H1 (cell line): ENCODE data around the gene THAP4. TPM values are rescaled to one million over a fixed set of nuclear protein-coding genes. Genes with fewer than 3 reads are reported as not detected.

ENCODE experiments used
- CTCF ChIA-PET: fragments of 300-600 bp; sonication (Branson Sonifier 250); formaldehyde crosslinking; loops from one replicate; lab custom pipeline; 2021; ENCODE audit not compliant: partially characterized antibody; lab: Charles Lee
- POLR2A ChIA-PET: fragments of 300-600 bp; sonication (Branson Sonifier 250); formaldehyde crosslinking; loops from one replicate; lab custom pipeline; 2021; ENCODE audit warnings: inconsistent platforms; ENCODE audit not compliant: partially characterized antibody; lab: Charles Lee
- DNase-seq, 2 experiments: peaks; one replicate each; pipeline versions ENCODE4 v3.0.0 to v3.0.0-alpha.2; 2010 to 2022; ENCODE audit warnings: low spot score in 2 of 2, low read depth in 1 of 2, mixed read lengths in 1 of 2
- FAIRE-seq: peaks from 2 replicates; lab custom pipeline; 2011; peaks lifted over from hg19 to GRCh38; lab: Jason Lieb, UNC
- H2AFZ ChIP-seq: 2 replicates; pipeline ENCODE4 v1.8.1; 2012; ENCODE audit warnings: low read length, inconsistent platforms
- H2AK5ac ChIP-seq: 2 replicates; pipeline ENCODE4 v1.6.1; 2013; ENCODE audit warnings: low read depth, low read length
- H2BK120ac ChIP-seq: replicated peaks from 2 replicates; pipeline ENCODE3; 2013; ENCODE audit warnings: low read depth, low read length, inconsistent platforms
- H2BK12ac ChIP-seq: 2 replicates; pipeline ENCODE4 v1.6.1; 2013; ENCODE audit warnings: low read depth, low read length
- H2BK15ac ChIP-seq: 2 replicates; pipeline ENCODE4 v1.6.1; 2013; ENCODE audit warnings: low read length
- H2BK20ac ChIP-seq: 2 replicates; pipeline ENCODE4 v1.6.1; 2013; ENCODE audit warnings: low read length
- H2BK5ac ChIP-seq: 2 replicates; pipeline ENCODE4 v1.6.1; 2013; ENCODE audit warnings: low read depth, low read length
- H3K14ac ChIP-seq: 2 replicates; pipeline ENCODE4 v1.6.1; 2013; ENCODE audit warnings: inconsistent platforms; ENCODE audit not compliant: insufficient read length
- H3K18ac ChIP-seq: 2 replicates; pipeline ENCODE4 v1.6.1; 2013; ENCODE audit warnings: low read length; ENCODE audit errors: extremely low read depth
- H3K23ac ChIP-seq: 2 replicates; pipeline ENCODE4 v1.6.1; 2013; ENCODE audit warnings: inconsistent platforms; ENCODE audit not compliant: insufficient read length
- H3K23me2 ChIP-seq: 2 replicates; pipeline ENCODE4 v1.6.1; 2013; ENCODE audit warnings: low read depth, low read length
- H3K27ac ChIP-seq: 2 replicates; pipeline ENCODE4 v1.6.1; 2011; ENCODE audit warnings: low read depth, low read length, inconsistent platforms
- H3K27me3 ChIP-seq, 4 experiments: replicated peaks in 1 of 4; 1 replicate in 1 of 4; 2 replicates in 3 of 4; pipeline versions ENCODE4 v1.6.1 to v1.8.1; 2011 to 2013; ENCODE audit warnings: low read length in 3 of 4, mild to moderate bottlenecking in 3 of 4, inconsistent platforms in 2 of 4, mixed read lengths in 2 of 4, moderate library complexity in 1 of 4; ENCODE audit not compliant: control insufficient read depth in 3 of 4, insufficient read depth in 3 of 4; ENCODE audit errors: extremely low read depth in 1 of 4
- H3K36me3 ChIP-seq, 4 experiments: 2 replicates each; pipeline versions ENCODE4 v1.6.1 to v1.8.1; 2011 to 2013; ENCODE audit warnings: mild to moderate bottlenecking in 4 of 4, low read length in 3 of 4, moderate library complexity in 2 of 4, control low read depth in 1 of 4, inconsistent platforms in 1 of 4; ENCODE audit not compliant: insufficient read depth in 4 of 4, control insufficient read depth in 2 of 4
- H3K4ac ChIP-seq: replicated peaks from 2 replicates; pipeline ENCODE3; 2013; ENCODE audit warnings: low read length, low read depth, mixed read lengths, inconsistent platforms; ENCODE audit not compliant: insufficient read length
- H3K4me1 ChIP-seq, 4 experiments: replicated peaks in 1 of 4; 1 replicate in 1 of 4; 2 replicates in 3 of 4; pipeline versions ENCODE4 v1.6.1 to v1.8.1; 2011 to 2013; ENCODE audit warnings: low read length in 3 of 4, inconsistent platforms in 2 of 4, mixed read lengths in 1 of 4; ENCODE audit not compliant: insufficient read depth in 4 of 4, control insufficient read depth in 3 of 4
- H3K4me2 ChIP-seq, 2 experiments: 2 replicates each; pipeline versions ENCODE4 v1.6.1 to v1.8.1; 2011 to 2013; ENCODE audit warnings: low read depth in 2 of 2, low read length in 2 of 2, control low read depth in 1 of 2, inconsistent platforms in 1 of 2, mild to moderate bottlenecking in 1 of 2; ENCODE audit not compliant: insufficient read depth in 1 of 2
- H3K4me3 ChIP-seq, 4 experiments: fragments of 200-600, 300-600 bp in 1 of 4; sonication (generic), shearing (Covaris generic), sonication (Bioruptor Twin) in 1 of 4; 2 replicates each; pipeline versions ENCODE4 v1.5.1 to v1.8.1; 2011 to 2016; ENCODE audit warnings: low read length in 4 of 4, low read depth in 3 of 4, control low read depth in 2 of 4, inconsistent platforms in 2 of 4, mild to moderate bottlenecking in 2 of 4, mixed read lengths in 1 of 4, moderate library complexity in 1 of 4; ENCODE audit not compliant: insufficient read depth in 2 of 4; ENCODE audit errors: extremely low read depth in 1 of 4
- H3K56ac ChIP-seq: replicated peaks from 2 replicates; pipeline ENCODE3; 2013; ENCODE audit warnings: low read depth, mild to moderate bottlenecking, mixed read lengths, low read length, inconsistent platforms; ENCODE audit not compliant: insufficient read length
- H3K79me1 ChIP-seq: 2 replicates; pipeline ENCODE4 v1.6.1; 2013; ENCODE audit warnings: low read depth, low read length, control low read depth
- H3K79me2 ChIP-seq, 2 experiments: 2 replicates each; pipeline versions ENCODE4 v1.6.1 to v1.8.1; 2012 to 2013; ENCODE audit warnings: low read length in 2 of 2, mild to moderate bottlenecking in 2 of 2, inconsistent platforms in 1 of 2; ENCODE audit not compliant: insufficient read depth in 2 of 2, control insufficient read depth in 1 of 2
- H3K9ac ChIP-seq, 4 experiments: replicated peaks in 1 of 4; 1 replicate in 1 of 4; 2 replicates in 3 of 4; pipeline versions ENCODE4 v1.6.1 to v1.8.1; 2011 to 2013; ENCODE audit warnings: low read depth in 3 of 4, low read length in 3 of 4, control low read depth in 2 of 4, mild to moderate bottlenecking in 2 of 4, moderate library complexity in 2 of 4, inconsistent platforms in 1 of 4; ENCODE audit errors: extremely low read depth in 1 of 4
- H3K9me3 ChIP-seq, 2 experiments: 2 replicates each; pipeline versions ENCODE4 v1.6.1 to v1.8.1; 2012 to 2013; ENCODE audit warnings: mild to moderate bottlenecking in 2 of 2, moderate library complexity in 2 of 2, control low read depth in 1 of 2, inconsistent platforms in 1 of 2, low read depth in 1 of 2, low read length in 1 of 2, mixed read lengths in 1 of 2; ENCODE audit not compliant: insufficient read depth in 2 of 2
- H4K20me1 ChIP-seq, 2 experiments: replicated peaks in 1 of 2; 2 replicates each; pipeline versions ENCODE3 to v1.8.1; 2011 to 2013; ENCODE audit warnings: inconsistent platforms in 2 of 2, low read length in 2 of 2, mild to moderate bottlenecking in 1 of 2; ENCODE audit not compliant: insufficient read depth in 2 of 2, control insufficient read depth in 1 of 2
- H4K5ac ChIP-seq: 2 replicates; pipeline ENCODE4 v1.6.1; 2013; ENCODE audit warnings: low read length, low read depth, mixed read lengths, inconsistent platforms; ENCODE audit not compliant: insufficient read length
- H4K8ac ChIP-seq: 2 replicates; pipeline ENCODE4 v1.8.0; 2013; ENCODE audit warnings: mild to moderate bottlenecking, moderate library complexity, low read length, inconsistent platforms; ENCODE audit not compliant: insufficient read depth; ENCODE audit errors: extremely low read depth
- H4K91ac ChIP-seq: replicated peaks from 2 replicates; pipeline ENCODE3; 2013; ENCODE audit warnings: low read length, mixed read lengths, inconsistent platforms; ENCODE audit not compliant: insufficient read length
- ATF3 ChIP-seq: IDR thresholded peaks from 2 replicates; pipeline ENCODE4 v1.6.1; 2011; ENCODE audit warnings: low read depth, mild to moderate bottlenecking, low read length; ENCODE audit not compliant: insufficient read depth
- CEBPB ChIP-seq: IDR thresholded peaks from 2 replicates; pipeline ENCODE4 v1.6.1; 2012; ENCODE audit warnings: low read depth, low read length
- E2F6 ChIP-seq: IDR thresholded peaks from 2 replicates; pipeline ENCODE4 v1.6.1; 2012; ENCODE audit warnings: inconsistent platforms
- EZH2 ChIP-seq: fragments of 200-600 bp; sonication (generic); IDR thresholded peaks from 2 replicates; pipeline ENCODE4 v1.7.1; 2012; ENCODE audit warnings: low read depth, mild to moderate bottlenecking, moderate library complexity, low read length, inconsistent platforms; ENCODE audit not compliant: severe bottlenecking
- MAX ChIP-seq: IDR thresholded peaks from 2 replicates; pipeline ENCODE4 v1.6.1; 2012; ENCODE audit warnings: inconsistent platforms
- POLR2AphosphoS5 ChIP-seq: IDR thresholded peaks from 2 replicates; pipeline ENCODE4 v1.6.1; 2011; ENCODE audit warnings: low read depth, low read length
- RFX5 ChIP-seq: IDR thresholded peaks from 2 replicates; pipeline ENCODE4 v1.6.1; 2011; ENCODE audit warnings: low read depth, low read length, improper control_type of control experiment, borderline replicate concordance
- RNF2 ChIP-seq: fragments of 200-900, 300-1000 bp; sonication (generic); IDR thresholded peaks from 2 replicates; pipeline ENCODE4 v1.7.1; 2016; ENCODE audit warnings: borderline replicate concordance, low read depth, mild to moderate bottlenecking, antibody characterized with exemption, low read length; ENCODE audit not compliant: poor library complexity, severe bottlenecking; ENCODE audit errors: missing control alignments
- SAP30 ChIP-seq: fragments of 300-600 bp; sonication (generic); IDR thresholded peaks from 2 replicates; pipeline ENCODE4 v1.7.1; 2012; ENCODE audit warnings: low read length, moderate library complexity, mild to moderate bottlenecking, inconsistent platforms; ENCODE audit not compliant: insufficient read depth, insufficient replicate concordance
- ZNF274 ChIP-seq: IDR thresholded peaks from 2 replicates; pipeline ENCODE4 v1.7.0; 2012; ENCODE audit warnings: low read length, borderline replicate concordance; ENCODE audit errors: extremely low read depth
- WGBS, 2 experiments: shearing (Covaris generic) in 1 of 2; methylation state at CpG; one replicate each; pipeline versions ENCODE4 v1.1.6 to v1.1.7; 2013 to 2015; ENCODE audit warnings: low lambda C conversion rate in 2 of 2, mixed read lengths in 2 of 2, inconsistent platforms in 1 of 2, low coverage in 1 of 2, missing lambda C conversion rate in 1 of 2; ENCODE audit not compliant: insufficient replicate concordance in 2 of 2, insufficient coverage in 1 of 2, insufficient read length in 1 of 2; ENCODE audit errors: extremely low coverage in 1 of 2, missing lambda C conversion rate in 1 of 2; 5-methylcytosine and 5-hydroxymethylcytosine counted together
- polyA plus RNA-seq, 7 experiments: library from polyadenylated mRNA; depleted of rRNA in 3 of 7; stranded (reverse) in 5 of 7; unstranded in 2 of 7; fragments of >200 nt in 5 of 7; fragments of 200-250 nt in 2 of 7; gene quantifications; 1 replicate in 5 of 7; 2 replicates in 1 of 7; 4 replicates in 1 of 7; pipeline versions ENCODE4 v1.2.1 to v1.2.3, GENCODE V29; 2011 to 2013; ENCODE audit warnings: missing spikeins in 2 of 7, mixed read lengths in 2 of 7
- total RNA-seq: library from RNA; stranded (reverse); fragmentation: NEBNext Ultra II Directional; extraction: Animal tissue kit (Norgen Biotek cat#: 25700); gene quantifications from 2 replicates; pipeline ENCODE4 v1.2.1, GENCODE V29; 2021

Gene THAP4
- total and polyA plus RNA-seq, 2 of the 8 experiments (the other 6 are each of a cell fraction or from before 2014, with no cell fraction given), result 78.9 to 83.6 TPM

GRCh38 chr2:241671457-241672240 is 34.7 kb upstream of the THAP4 start:
- H3K9me3 ChIP-seq, result no peaks in the 10 kb centered on the region
- no peak overlapping the region for H3K18ac ChIP-seq
- H3K9ac ChIP-seq, result no peak overlapping the region
- ChIA-PET CTCF (interaction anchor here (1.3 to 2.4 kb wide), 2 partner anchors 13 to 53 kb away, joined by 3 to 5 read pairs; no protein-coding TSS in a partner anchor), POLR2A (interaction anchor here (0.8 to 4.0 kb wide), 5 partner anchors 8 to 207 kb away, joined by 3 to 20 read pairs (median 6); partner anchors contain the start of gene DTYMK)
- H2BK120ac ChIP-seq, result no peak overlapping the region
- H3K56ac ChIP-seq, result no peak overlapping the region
- WGBS, 2 experiments, result 94% methylated on average over 30 of the region's 31 CpGs; no CpG with 5 or more reads in 1 of the 2 experiments
- no peak overlapping the region for H3K4me2 ChIP-seq
- peaks cover 9 to 39% (median 23%) of the 10 kb centered on the region in 4 experiments for H3K36me3 ChIP-seq
- no peak overlapping the region for H2AFZ ChIP-seq
- no peak overlapping the region for H3K27ac ChIP-seq
- H3K79me1 ChIP-seq, result no peaks in the 10 kb centered on the region; the same call in 1 of the 2 replicates
- no peak for DNase-seq
- no peak overlapping the region for H3K14ac ChIP-seq
- H4K5ac ChIP-seq, result no peak overlapping the region
- no peak overlapping the region for H4K91ac ChIP-seq
- TF ChIP-seq EZH2 (no peak), SAP30 (no peak), CEBPB (no peak), ATF3 (no peak), RNF2 (no peak), RFX5 (no peak), POLR2AphosphoS5 (no peak), E2F6 (no peak), ZNF274 (no peak), MAX (no peak)
- H3K23me2 ChIP-seq, result no peaks in the 10 kb centered on the region
- H2BK5ac ChIP-seq, result no peak overlapping the region
- H2BK15ac ChIP-seq, result no peak overlapping the region
- no peak overlapping the region for H2BK12ac ChIP-seq
- H3K79me2 ChIP-seq, result no peaks in the 10 kb centered on the region
- H3K27me3 ChIP-seq, result no peaks in the 10 kb centered on the region
- H2AK5ac ChIP-seq, result no peak overlapping the region
- H2BK20ac ChIP-seq, result no peak overlapping the region
- no peak overlapping the region for H3K4me3 ChIP-seq
- no peak overlapping the region for H3K4ac ChIP-seq
- no peak overlapping the region for H3K23ac ChIP-seq
- no peak for FAIRE-seq
- H4K8ac ChIP-seq, result no peak overlapping the region
- peaks cover 2 to 9% of the 10 kb centered on the region in 2 experiments for H4K20me1 ChIP-seq
- no peaks in the 10 kb centered on the region for H3K4me1 ChIP-seq
